Stimulated activated effector memory CD8-positive, alpha-beta T cell treated with anti-CD3 and anti-CD28 coated beads, Interleukin-12 subunit alpha, Interleukin-12 subunit beta, amount 100 ng/mL, for 72 hours (primary cell): Measurements from ENCODE around the gene OR52B6.

ENCODE experiments used
- ATAC-seq: fragments of 150-1000 bp; cut with Tn5 transposase; 2 replicates; pipeline ENCODE4 v1.10.0; 2021
- DNase-seq, 2 donors: peaks; one replicate each; pipeline ENCODE4 v3.0.0; 2021 to 2022; ENCODE audit warnings: low spot score in 2 of 2
- H3K27ac Mint-ChIP-seq: one replicate; pipeline ENCODE4 v1.8.0; 2022; ENCODE audit warnings: mild to moderate bottlenecking, mixed read lengths
- H3K36me3 Mint-ChIP-seq: one replicate; pipeline ENCODE4 v1.8.0; 2022; ENCODE audit warnings: mild to moderate bottlenecking, mixed read lengths
- H3K4me1 Mint-ChIP-seq: one replicate; pipeline ENCODE4 v1.8.0; 2022; ENCODE audit warnings: mixed read lengths
- H3K4me3 Mint-ChIP-seq: one replicate; pipeline ENCODE4 v1.8.0; 2022; ENCODE audit warnings: mild to moderate bottlenecking, mixed read lengths
- H3K9me3 Mint-ChIP-seq: one replicate; pipeline ENCODE4 v1.8.0; 2022; ENCODE audit warnings: mixed read lengths

Gene OR52B6

GRCh38 chr11:5618807-5619206 is 38.1 kb downstream of the OR52B6 start:
- ATAC-seq (no peak), DNase-seq (no peak)
- H3K4me1 Mint-ChIP-seq = peaks cover 4% of the 10 kb centered on the region

GRCh38 chr11:5620651-5621521 is 40.2 kb downstream of the OR52B6 start:
- Mint-ChIP-seq H3K4me3 (no peak overlapping the region), H3K36me3 (no peaks in the 10 kb centered on the region), H3K9me3 (no peaks in the 10 kb centered on the region), H3K27ac (no peak overlapping the region), H3K4me1 (peaks cover 11% of the 10 kb centered on the region)
- no peak for DNase-seq
- ATAC-seq = no peak

More at GRCh38 chr11:5618807-5619206, 38.1 kb downstream of the OR52B6 start:
- Mint-ChIP-seq H3K4me3 (no peak overlapping the region), H3K36me3 (no peaks in the 10 kb centered on the region), H3K27ac (no peak overlapping the region), H3K9me3 (no peaks in the 10 kb centered on the region)

GRCh38 chr11:5621580-5621979 is 40.9 kb downstream of the OR52B6 start:
- DNase-seq (no peak), ATAC-seq (no peak)
- no peaks in the 10 kb centered on the region for H3K36me3 Mint-ChIP-seq
- H3K4me1 Mint-ChIP-seq = peaks cover 18% of the 10 kb centered on the region
- no peaks in the 10 kb centered on the region for H3K9me3 Mint-ChIP-seq
- no peak overlapping the region for H3K4me3 Mint-ChIP-seq
- no peak overlapping the region for H3K27ac Mint-ChIP-seq

- peaks cover 30% of the 10 kb centered on the region for H3K4me1 Mint-ChIP-seq
- ATAC-seq (no peak), DNase-seq (peak in 1 of 2 donors; percentile 17)
- H3K27ac Mint-ChIP-seq = no peak overlapping the region
- no peaks in the 10 kb centered on the region for H3K36me3 Mint-ChIP-seq
- no peak overlapping the region for H3K4me3 Mint-ChIP-seq
- H3K9me3 Mint-ChIP-seq = no peaks in the 10 kb centered on the region
Observed at GRCh38 chr11:5622802-5623201, 42.1 kb downstream of the OR52B6 start.

GRCh38 chr11:5624489-5625279 is 44.0 kb downstream of the OR52B6 start, which contains the start of gene TRIM34:
Gene TRIM34 (plus strand): TSS chr11:5625001. CDS start chr11:5632332, 7,331 bp downstream.
- ATAC-seq (peak; percentile 94), DNase-seq (peak; percentile 26 to 77)
- Mint-ChIP-seq H3K36me3 (no peaks in the 10 kb centered on the region), H3K27ac (peak within 1 kb of the TSS; percentile 79), H3K4me1 (peaks cover 31% of the 10 kb centered on the region), H3K4me3 (peak within 1 kb of the TSS; percentile 71), H3K9me3 (no peaks in the 10 kb centered on the region)

- DNase-seq (no peak), ATAC-seq (no peak)
- peak overlapping the region; percentile 79 for H3K27ac Mint-ChIP-seq
- no peaks in the 10 kb centered on the region for H3K9me3 Mint-ChIP-seq
- no peaks in the 10 kb centered on the region for H3K36me3 Mint-ChIP-seq
- H3K4me1 Mint-ChIP-seq = peaks cover 31% of the 10 kb centered on the region
- H3K4me3 Mint-ChIP-seq = peak overlapping the region; percentile 71
Observed at GRCh38 chr11:5625281-5625680, 44.6 kb downstream of the OR52B6 start.

- Mint-ChIP-seq H3K27ac (peak overlapping the region; percentile 79), H3K9me3 (no peaks in the 10 kb centered on the region), H3K4me1 (peaks cover 31% of the 10 kb centered on the region), H3K36me3 (no peaks in the 10 kb centered on the region), H3K4me3 (peak overlapping the region; percentile 71)
- ATAC-seq (no peak), DNase-seq (no peak)
Observed at GRCh38 chr11:5626196-5626595, 45.5 kb downstream of the OR52B6 start.

GRCh38 chr11:5631417-5631816 is 50.7 kb downstream of the OR52B6 start:
- DNase-seq (no peak), ATAC-seq (no peak)
- no peaks in the 10 kb centered on the region for H3K9me3 Mint-ChIP-seq
- peak overlapping the region; percentile 35 for H3K27ac Mint-ChIP-seq
- H3K4me1 Mint-ChIP-seq = peaks cover 32% of the 10 kb centered on the region
- no peak overlapping the region for H3K4me3 Mint-ChIP-seq
- peaks cover 36% of the 10 kb centered on the region for H3K36me3 Mint-ChIP-seq
